Fibroblast of lung (primary cell): ENCODE results near the gene TMC2. TPM values are rescaled to one million over a fixed set of nuclear protein-coding genes. Genes with fewer than 3 reads are reported as not detected.

Source experiments
- DNase-seq, 2 donors: peaks; one replicate each; pipeline versions ENCODE4 v3.0.0 to v3.0.0-alpha.2; 2010; ENCODE audit warnings: low read depth in 2 of 2
- H2AFZ ChIP-seq: 2 replicates; pipeline ENCODE4 v1.5.1; 2012; ENCODE audit warnings: low read length, control low read depth, inconsistent platforms
- H3K27ac ChIP-seq: 2 replicates; pipeline ENCODE4 v1.5.1; 2011; ENCODE audit warnings: low read length, control low read depth; ENCODE audit not compliant: insufficient read depth
- H3K27me3 ChIP-seq: 2 replicates; pipeline ENCODE4 v1.5.1; 2011; ENCODE audit warnings: mild to moderate bottlenecking, low read length; ENCODE audit not compliant: control insufficient read depth, insufficient read depth
- H3K36me3 ChIP-seq: 2 replicates; pipeline ENCODE4 v1.5.1; 2011; ENCODE audit warnings: low read length; ENCODE audit not compliant: control insufficient read depth, insufficient read depth
- H3K4me1 ChIP-seq: 2 replicates; pipeline ENCODE4 v1.5.1; 2011; ENCODE audit warnings: low read length; ENCODE audit not compliant: control insufficient read depth, insufficient read depth; ENCODE audit errors: extremely low read depth
- H3K4me2 ChIP-seq: 2 replicates; pipeline ENCODE4 v1.5.1; 2011; ENCODE audit warnings: low read length, control low read depth; ENCODE audit not compliant: insufficient read depth; ENCODE audit errors: extremely low read depth
- H3K4me3 ChIP-seq, 4 experiments: fragments of 200-600 bp in 1 of 4; sonication (generic) in 1 of 4; replicated peaks in 1 of 4; 2 replicates each; pipeline ENCODE4 v1.5.1; 2011 to 2016; ENCODE audit warnings: low read length in 4 of 4, low read depth in 3 of 4, mild to moderate bottlenecking in 3 of 4, control low read depth in 2 of 4, inconsistent platforms in 1 of 4, mixed read lengths in 1 of 4; ENCODE audit not compliant: insufficient read depth in 1 of 4; ENCODE audit errors: control extremely low read depth in 1 of 4
- H3K79me2 ChIP-seq: 2 replicates; pipeline ENCODE4 v1.5.1; 2012; ENCODE audit warnings: mild to moderate bottlenecking, low read length, inconsistent platforms; ENCODE audit not compliant: control insufficient read depth, insufficient read depth
- H3K9ac ChIP-seq: 2 replicates; pipeline ENCODE4 v1.5.1; 2011; ENCODE audit warnings: mild to moderate bottlenecking, low read length, control low read depth; ENCODE audit not compliant: insufficient read depth
- H3K9me3 ChIP-seq: 2 replicates; pipeline ENCODE4 v1.5.1; 2012; ENCODE audit warnings: low read depth, low read length; ENCODE audit not compliant: control insufficient read depth, insufficient read depth
- H4K20me1 ChIP-seq: 2 replicates; pipeline ENCODE4 v1.5.1; 2011; ENCODE audit warnings: low read length; ENCODE audit not compliant: control insufficient read depth, insufficient read depth; ENCODE audit errors: extremely low read depth
- EZH2 ChIP-seq: IDR thresholded peaks from 2 replicates; pipeline ENCODE4 v1.5.1; 2012; ENCODE audit warnings: low read length, control low read depth, mild to moderate bottlenecking; ENCODE audit errors: missing control alignments
- polyA plus RNA-seq, 2 donors: library from polyadenylated mRNA; depleted of rRNA in 1 of 2; stranded (reverse) in 1 of 2; unstranded in 1 of 2; fragments of >200 nt; gene quantifications; 2 replicates each; pipeline ENCODE4 v1.2.1, GENCODE V29; 2011 to 2012; ENCODE audit warnings: missing spikeins in 1 of 2
- total RNA-seq: library from RNA; depleted of rRNA; stranded (reverse); fragments of >200 nt; gene quantifications from 2 replicates; pipeline ENCODE4 v1.2.1, GENCODE V29; 2014
- TF ChIP-seq, protein P1 (sequence below), 2 donors: IDR thresholded peaks in 1 of 2; conservative IDR thresholded peaks in 1 of 2; 1 replicate in 1 of 2; 2 replicates in 1 of 2; pipeline ENCODE4 v1.5.1; 2011 to 2012; ENCODE audit warnings: low read length in 2 of 2, control low read depth in 1 of 2, inconsistent platforms in 1 of 2, low read depth in 1 of 2, mild to moderate bottlenecking in 1 of 2

TMC2 gene
- total and polyA plus RNA-seq, 2 donors (not counting 1 experiment from before 2014, with no cell fraction given) = under 0.01 TPM; not detected in 1

- no peaks in the 10 kb centered on the region for H3K36me3 ChIP-seq
- TF ChIP-seq EZH2 = no peak
- TF ChIP-seq, protein P1, sequence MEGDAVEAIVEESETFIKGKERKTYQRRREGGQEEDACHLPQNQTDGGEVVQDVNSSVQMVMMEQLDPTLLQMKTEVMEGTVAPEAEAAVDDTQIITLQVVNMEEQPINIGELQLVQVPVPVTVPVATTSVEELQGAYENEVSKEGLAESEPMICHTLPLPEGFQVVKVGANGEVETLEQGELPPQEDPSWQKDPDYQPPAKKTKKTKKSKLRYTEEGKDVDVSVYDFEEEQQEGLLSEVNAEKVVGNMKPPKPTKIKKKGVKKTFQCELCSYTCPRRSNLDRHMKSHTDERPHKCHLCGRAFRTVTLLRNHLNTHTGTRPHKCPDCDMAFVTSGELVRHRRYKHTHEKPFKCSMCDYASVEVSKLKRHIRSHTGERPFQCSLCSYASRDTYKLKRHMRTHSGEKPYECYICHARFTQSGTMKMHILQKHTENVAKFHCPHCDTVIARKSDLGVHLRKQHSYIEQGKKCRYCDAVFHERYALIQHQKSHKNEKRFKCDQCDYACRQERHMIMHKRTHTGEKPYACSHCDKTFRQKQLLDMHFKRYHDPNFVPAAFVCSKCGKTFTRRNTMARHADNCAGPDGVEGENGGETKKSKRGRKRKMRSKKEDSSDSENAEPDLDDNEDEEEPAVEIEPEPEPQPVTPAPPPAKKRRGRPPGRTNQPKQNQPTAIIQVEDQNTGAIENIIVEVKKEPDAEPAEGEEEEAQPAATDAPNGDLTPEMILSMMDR (conservative IDR thresholded peaks at IDR 0.05 in 1 of 2, IDR thresholded peaks at IDR 0.05 in 1 of 2; ENCODE audit: low read depth in 1 of 2, low read length in 2 of 2) = no peak
Observed at GRCh38 chr20:2633381-2633780, 97.0 kb downstream of the TMC2 start.

GRCh38 chr20:2637246-2637645 is 100.9 kb downstream of the TMC2 start:
- no peak overlapping the region for H3K4me3 ChIP-seq
- no peak overlapping the region for H3K27ac ChIP-seq
- H3K4me2 ChIP-seq = no peak overlapping the region
- no peaks in the 10 kb centered on the region for H3K36me3 ChIP-seq
- H3K9ac ChIP-seq = no peak overlapping the region
- H3K4me1 ChIP-seq = no peaks in the 10 kb centered on the region
- no peaks in the 10 kb centered on the region for H3K79me2 ChIP-seq
- H2AFZ ChIP-seq = no peak overlapping the region
- no peak for TF ChIP-seq EZH2
- TF ChIP-seq, protein P1 (conservative IDR thresholded peaks at IDR 0.05 in 1 of 2, IDR thresholded peaks at IDR 0.05 in 1 of 2; ENCODE audit: low read depth in 1 of 2, low read length in 2 of 2) = no peak
- DNase-seq = no peak
- no peaks in the 10 kb centered on the region for H3K9me3 ChIP-seq
- H4K20me1 ChIP-seq = no peaks in the 10 kb centered on the region
- H3K27me3 ChIP-seq = peaks cover 6% of the 10 kb centered on the region

More at GRCh38 chr20:2633381-2633780, 97.0 kb downstream of the TMC2 start:
- H4K20me1 ChIP-seq = no peaks in the 10 kb centered on the region
- H2AFZ ChIP-seq = no peak overlapping the region
- H3K4me3 ChIP-seq = no peak overlapping the region
- no peak overlapping the region for H3K27ac ChIP-seq
- no peaks in the 10 kb centered on the region for H3K9me3 ChIP-seq
- H3K4me2 ChIP-seq = no peak overlapping the region
- no peaks in the 10 kb centered on the region for H3K4me1 ChIP-seq
- H3K9ac ChIP-seq = no peak overlapping the region
- peaks cover 6% of the 10 kb centered on the region for H3K27me3 ChIP-seq
- no peak for DNase-seq
- H3K79me2 ChIP-seq = no peaks in the 10 kb centered on the region

GRCh38 chr20:2640260-2640659 is 103.9 kb downstream of the TMC2 start:
- no peak for TF ChIP-seq EZH2
- TF ChIP-seq, protein P1 (conservative IDR thresholded peaks at IDR 0.05 in 1 of 2, IDR thresholded peaks at IDR 0.05 in 1 of 2; ENCODE audit: low read depth in 1 of 2, low read length in 2 of 2) = no peak
- H3K9me3 ChIP-seq = no peaks in the 10 kb centered on the region
- H4K20me1 ChIP-seq = no peaks in the 10 kb centered on the region
- DNase-seq = no peak
- no peak overlapping the region for H3K4me3 ChIP-seq
- H3K4me1 ChIP-seq = no peaks in the 10 kb centered on the region
- no peak overlapping the region for H3K9ac ChIP-seq
- H3K4me2 ChIP-seq = no peak overlapping the region
- no peak overlapping the region for H3K27ac ChIP-seq
- no peaks in the 10 kb centered on the region for H3K36me3 ChIP-seq
- H3K27me3 ChIP-seq = no peaks in the 10 kb centered on the region
- H3K79me2 ChIP-seq = no peaks in the 10 kb centered on the region
- no peak overlapping the region for H2AFZ ChIP-seq
